HepG2 (cell line): ENCODE results near the gene EMCN. TPM values are rescaled to one million over a fixed set of nuclear protein-coding genes. Genes with fewer than 3 reads are reported as not detected.

Source experiments
- ATAC-seq: fragments of 200-7000 bp; cut with Tn5 transposase; 3 replicates; pipeline ENCODE4 v1.9.1; 2020; ENCODE audit warnings: mild to moderate bottlenecking, moderate library complexity
- BruUV-seq: library from RNA; stranded (reverse); fragments of 400-500 nt; replicated peaks from 2 replicates; lab custom pipeline; 2021; lab: Mats Ljungman, UMichigan
- CTCF ChIA-PET: fragments of 300-600 bp; formaldehyde crosslinking; extraction: SDS; loops from one replicate; lab custom pipeline; 2021; ENCODE audit warnings: low total read pairs, inconsistent platforms, low intra/inter-chr PET ratio; lab: Yijun Ruan, JAX
- POLR2A ChIA-PET: fragments of 350-600 bp; sonication (Branson Sonifier 250); formaldehyde crosslinking; loops from one replicate; lab custom pipeline; 2020; ENCODE audit warnings: antibody characterized with exemption, inconsistent platforms; lab: Yijun Ruan, JAX
- DNase-seq: peaks from one replicate; pipeline ENCODE4 v3.0.0-alpha.2; 2015; ENCODE audit warnings: low spot score
- FAIRE-seq: peaks from 3 replicates; lab custom pipeline; 2011; peaks lifted over from hg19 to GRCh38; lab: Jason Lieb, UNC
- H2AFZ ChIP-seq: one replicate; pipeline ENCODE4 v1.6.1; 2011; ENCODE audit warnings: low read length, inconsistent platforms
- H3K27ac ChIP-seq: fragments of 300-600 bp; 3 replicates; pipeline ENCODE4 v1.8.0; 2011; ENCODE audit warnings: mixed run types, mild to moderate bottlenecking, mixed read lengths, low read length, inconsistent platforms; ENCODE audit not compliant: insufficient read depth; ENCODE audit errors: extremely low read length
- H3K27me3 ChIP-seq, 2 experiments: fragments of 200-600 bp in 1 of 2; 2 replicates in 1 of 2; 3 replicates in 1 of 2; pipeline versions ENCODE4 v1.6.0 to v1.8.0; 2011; ENCODE audit warnings: low read length in 2 of 2, mild to moderate bottlenecking in 2 of 2, moderate library complexity in 2 of 2, inconsistent platforms in 1 of 2; ENCODE audit not compliant: insufficient read depth in 2 of 2, control insufficient read depth in 1 of 2
- H3K36me3 ChIP-seq, 2 experiments: fragments of 200-600 bp in 1 of 2; replicated peaks in 1 of 2; 2 replicates in 1 of 2; 3 replicates in 1 of 2; pipeline versions ENCODE4 v1.5.1 to v1.8.0; 2011; ENCODE audit warnings: low read length in 2 of 2, inconsistent platforms in 1 of 2; ENCODE audit not compliant: insufficient read depth in 2 of 2, control insufficient read depth in 1 of 2
- H3K4me1 ChIP-seq: 2 replicates; pipeline ENCODE4 v1.5.1; 2012; ENCODE audit warnings: low read length, inconsistent platforms; ENCODE audit not compliant: insufficient read depth
- H3K4me2 ChIP-seq: 2 replicates; pipeline ENCODE4 v1.6.0; 2011; ENCODE audit warnings: low read depth, low read length, inconsistent platforms
- H3K4me3 ChIP-seq, 3 experiments: fragments of 200-600 bp in 1 of 3; sonication (generic), shearing (Covaris generic) in 1 of 3; replicated peaks in 1 of 3; 2 replicates each; pipeline ENCODE4 v1.5.1; 2011 to 2016; ENCODE audit warnings: low read length in 3 of 3, inconsistent platforms in 2 of 3, low read depth in 2 of 3, mild to moderate bottlenecking in 2 of 3, control low read depth in 1 of 3, mixed read lengths in 1 of 3; ENCODE audit not compliant: insufficient read depth in 1 of 3
- H3K79me2 ChIP-seq: one replicate; pipeline ENCODE4 v1.6.1; 2011; ENCODE audit warnings: low read length, inconsistent platforms; ENCODE audit not compliant: insufficient read depth
- H3K9ac ChIP-seq: 2 replicates; pipeline ENCODE4 v1.6.0; 2011; ENCODE audit warnings: mild to moderate bottlenecking, low read depth, low read length, inconsistent platforms; ENCODE audit not compliant: insufficient read depth
- H3K9me3 ChIP-seq: 2 replicates; pipeline ENCODE4 v1.5.1; 2012; ENCODE audit warnings: mild to moderate bottlenecking, low read length
- H4K20me1 ChIP-seq: 2 replicates; pipeline ENCODE4 v1.6.0; 2011; ENCODE audit warnings: inconsistent platforms, mild to moderate bottlenecking, low read length, moderate library complexity; ENCODE audit not compliant: insufficient read depth
- BCL3 ChIP-seq: sonication (generic); formaldehyde crosslinking; IDR thresholded peaks from 2 replicates; pipeline ENCODE4 v1.5.1; 2020; ENCODE audit warnings: mild to moderate bottlenecking, missing genetic modification reagents, moderate library complexity
- MIER2 ChIP-seq: IDR thresholded peaks from 2 replicates; pipeline ENCODE4 v1.6.1; 2016; ENCODE audit warnings: missing biosample characterization, missing genetic modification reagents
- NFKBIZ ChIP-seq: IDR thresholded peaks from 2 replicates; pipeline ENCODE4 v1.6.1; 2018; ENCODE audit warnings: missing genetic modification reagents, missing compliant biosample characterization
- PAF1 ChIP-seq: IDR thresholded peaks from 2 replicates; pipeline ENCODE4 v1.6.1; 2016; ENCODE audit warnings: missing genetic modification reagents, missing compliant biosample characterization
- PITX1 ChIP-seq: sonication (generic); formaldehyde crosslinking; IDR thresholded peaks from 2 replicates; pipeline ENCODE4 v1.5.1; 2020; ENCODE audit warnings: mild to moderate bottlenecking, missing genetic modification reagents
- SATB2 ChIP-seq: sonication (generic); formaldehyde crosslinking; IDR thresholded peaks from 2 replicates; pipeline ENCODE4 v1.5.0; 2020; ENCODE audit warnings: missing genetic modification reagents
- SMC3 ChIP-seq: IDR thresholded peaks from 2 replicates; pipeline ENCODE4 v1.6.1; 2011; ENCODE audit warnings: low read length, improper control_type of control experiment
- ZBTB8A ChIP-seq: sonication (generic); formaldehyde crosslinking; IDR thresholded peaks from 2 replicates; pipeline ENCODE4 v1.4.0; 2020; ENCODE audit warnings: mild to moderate bottlenecking, low read depth, missing genetic modification reagents, borderline replicate concordance
- ZKSCAN5 ChIP-seq: sonication (generic); formaldehyde crosslinking; IDR thresholded peaks from 2 replicates; pipeline ENCODE4 v1.5.1; 2020; ENCODE audit warnings: mild to moderate bottlenecking, missing genetic modification reagents
- ZNF143 ChIP-seq: sonication (generic); formaldehyde crosslinking; IDR thresholded peaks from 2 replicates; pipeline ENCODE4 v1.4.0; 2020; ENCODE audit warnings: missing genetic modification reagents
- ZNF17 ChIP-seq: sonication (generic); formaldehyde crosslinking; IDR thresholded peaks from 2 replicates; pipeline ENCODE4 v1.5.0; 2020; ENCODE audit warnings: mild to moderate bottlenecking, missing genetic modification reagents
- ZNF205 ChIP-seq: IDR thresholded peaks from 2 replicates; pipeline ENCODE4 v1.6.1; 2018; ENCODE audit warnings: missing biosample characterization, missing genetic modification reagents
- ZNF24 ChIP-seq: fragments of 450-650 bp; IDR thresholded peaks from 2 replicates; pipeline ENCODE4 v1.6.1; 2017; ENCODE audit warnings: antibody characterized with exemption, mild to moderate bottlenecking
- ZNF343 ChIP-seq: sonication (generic); formaldehyde crosslinking; IDR thresholded peaks from 2 replicates; pipeline ENCODE4 v1.4.0; 2020; ENCODE audit warnings: mild to moderate bottlenecking, missing genetic modification reagents
- ZNF782 ChIP-seq: sonication (generic); formaldehyde crosslinking; IDR thresholded peaks from 2 replicates; pipeline ENCODE4 v1.4.0; 2020; ENCODE audit warnings: missing genetic modification reagents, mild to moderate bottlenecking, borderline replicate concordance
- WGBS: methylation state at CpG from one replicate; pipeline ENCODE4 v1.1.6; 2017; ENCODE audit warnings: low lambda C conversion rate; 5-methylcytosine and 5-hydroxymethylcytosine counted together
- in situ Hi-C: cut with HindIII; loops from 2 replicates; pipeline ENCODE4 v1.10.0; 2017; ENCODE audit warnings: low pct_unique_long_range_greater_than_20kb; ENCODE audit not compliant: extremely low pct_ligation_motif_present
- intact Hi-C: fragments of 100-400 bp; cut with micrococcal nuclease; formaldehyde crosslinking; loops from one replicate; pipeline ENCODE4 v1.10.0; 2022; ENCODE audit not compliant: unreplicated experiment
- polyA plus RNA-seq, 8 experiments: library from polyadenylated mRNA; depleted of rRNA in 3 of 8; stranded (reverse) in 7 of 8; unstranded in 1 of 8; fragments of >200 nt; fragmentation: Illumina TruSeq in 4 of 8; extraction: Trizol in 4 of 8; gene quantifications; 2 replicates each; pipeline versions ENCODE4 v1.2.1 to v1.2.3, GENCODE V29; 2011 to 2016; ENCODE audit warnings: low read depth in 4 of 8, missing spikeins in 1 of 8, mixed read lengths in 1 of 8; ENCODE audit not compliant: insufficient read depth in 1 of 8
- total RNA-seq, 5 experiments: library from RNA; depleted of rRNA; stranded (reverse); fragments of >200 nt; fragmentation: Illumina TruSeq; extraction: Trizol; gene quantifications; 2 replicates each; pipeline ENCODE4 v1.2.3, GENCODE V29; 2016; ENCODE audit warnings: low read depth in 1 of 5
- TF ChIP-seq, protein P1 (sequence below): sonication (generic); formaldehyde crosslinking; IDR thresholded peaks from 2 replicates; pipeline ENCODE4 v1.9.0; 2021; ENCODE audit warnings: missing genetic modification reagents, borderline replicate concordance
- TF ChIP-seq, protein P2 (sequence below): fragments of 450-650 bp; IDR thresholded peaks from 2 replicates; pipeline ENCODE4 v1.6.1; 2017
- TF ChIP-seq, protein P3 (sequence below): sonication (generic); formaldehyde crosslinking; IDR thresholded peaks from 2 replicates; pipeline ENCODE4 v1.4.0; 2020; ENCODE audit warnings: missing genetic modification reagents, borderline replicate concordance

The EMCN gene
- total and polyA plus RNA-seq, 2 of the 13 experiments (the other 11 are each of a cell fraction or from before 2014, with no cell fraction given), result not detected

DNA sequence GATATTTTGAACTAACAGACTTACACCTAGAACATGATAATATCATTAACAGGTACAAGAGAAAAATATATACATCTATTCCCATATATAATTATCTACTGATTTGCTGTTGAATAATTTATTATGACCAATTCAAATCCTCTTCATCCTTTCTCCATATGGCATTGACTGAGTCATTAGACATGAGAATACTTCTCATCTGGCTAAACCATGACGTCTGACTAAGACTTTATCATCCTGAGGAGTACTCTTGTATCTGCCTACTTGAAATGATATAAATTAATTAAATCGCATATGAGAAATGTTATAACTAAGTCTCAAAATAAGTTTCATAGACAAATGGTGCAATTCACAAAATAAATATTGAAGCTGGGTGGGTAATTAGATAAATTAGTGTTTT is 67.4 kb downstream of the EMCN start:
- POLR2A ChIA-PET, result no interaction called here
- no peak overlapping the region for H3K9ac ChIP-seq
- intact Hi-C loops, result no loop called here
- FAIRE-seq (no peak), DNase-seq (no peak), ATAC-seq (no peak)
- H3K27ac ChIP-seq, result no peak overlapping the region
- WGBS, result 2% methylated on average over 2 of the region's 2 CpGs
- no peaks in the 10 kb centered on the region for H4K20me1 ChIP-seq
- H3K9me3 ChIP-seq, result no peaks in the 10 kb centered on the region
- no peak overlapping the region for H2AFZ ChIP-seq
- H3K4me2 ChIP-seq, result no peak overlapping the region
- CTCF ChIA-PET, result no interaction called here
- H3K4me1 ChIP-seq, result no peaks in the 10 kb centered on the region
- H3K36me3 ChIP-seq, result no peaks in the 10 kb centered on the region
- H3K79me2 ChIP-seq, result no peaks in the 10 kb centered on the region
- H3K4me3 ChIP-seq, result no peak overlapping the region
- no peaks in the 10 kb centered on the region for H3K27me3 ChIP-seq
- in situ Hi-C loops, result no loop called here
- no TSS peak for BruUV-seq
- TF ChIP-seq, protein P1, sequence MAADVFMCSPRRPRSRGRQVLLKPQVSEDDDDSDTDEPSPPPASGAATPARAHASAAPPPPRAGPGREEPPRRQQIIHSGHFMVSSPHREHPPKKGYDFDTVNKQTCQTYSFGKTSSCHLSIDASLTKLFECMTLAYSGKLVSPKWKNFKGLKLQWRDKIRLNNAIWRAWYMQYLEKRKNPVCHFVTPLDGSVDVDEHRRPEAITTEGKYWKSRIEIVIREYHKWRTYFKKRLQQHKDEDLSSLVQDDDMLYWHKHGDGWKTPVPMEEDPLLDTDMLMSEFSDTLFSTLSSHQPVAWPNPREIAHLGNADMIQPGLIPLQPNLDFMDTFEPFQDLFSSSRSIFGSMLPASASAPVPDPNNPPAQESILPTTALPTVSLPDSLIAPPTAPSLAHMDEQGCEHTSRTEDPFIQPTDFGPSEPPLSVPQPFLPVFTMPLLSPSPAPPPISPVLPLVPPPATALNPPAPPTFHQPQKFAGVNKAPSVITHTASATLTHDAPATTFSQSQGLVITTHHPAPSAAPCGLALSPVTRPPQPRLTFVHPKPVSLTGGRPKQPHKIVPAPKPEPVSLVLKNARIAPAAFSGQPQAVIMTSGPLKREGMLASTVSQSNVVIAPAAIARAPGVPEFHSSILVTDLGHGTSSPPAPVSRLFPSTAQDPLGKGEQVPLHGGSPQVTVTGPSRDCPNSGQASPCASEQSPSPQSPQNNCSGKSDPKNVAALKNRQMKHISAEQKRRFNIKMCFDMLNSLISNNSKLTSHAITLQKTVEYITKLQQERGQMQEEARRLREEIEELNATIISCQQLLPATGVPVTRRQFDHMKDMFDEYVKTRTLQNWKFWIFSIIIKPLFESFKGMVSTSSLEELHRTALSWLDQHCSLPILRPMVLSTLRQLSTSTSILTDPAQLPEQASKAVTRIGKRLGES (CRISPR knock-in tag), result no peak
- TF ChIP-seq MIER2, result no peak
- TF ChIP-seq, protein P2, sequence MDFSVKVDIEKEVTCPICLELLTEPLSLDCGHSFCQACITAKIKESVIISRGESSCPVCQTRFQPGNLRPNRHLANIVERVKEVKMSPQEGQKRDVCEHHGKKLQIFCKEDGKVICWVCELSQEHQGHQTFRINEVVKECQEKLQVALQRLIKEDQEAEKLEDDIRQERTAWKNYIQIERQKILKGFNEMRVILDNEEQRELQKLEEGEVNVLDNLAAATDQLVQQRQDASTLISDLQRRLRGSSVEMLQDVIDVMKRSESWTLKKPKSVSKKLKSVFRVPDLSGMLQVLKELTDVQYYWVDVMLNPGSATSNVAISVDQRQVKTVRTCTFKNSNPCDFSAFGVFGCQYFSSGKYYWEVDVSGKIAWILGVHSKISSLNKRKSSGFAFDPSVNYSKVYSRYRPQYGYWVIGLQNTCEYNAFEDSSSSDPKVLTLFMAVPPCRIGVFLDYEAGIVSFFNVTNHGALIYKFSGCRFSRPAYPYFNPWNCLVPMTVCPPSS, result no peak
- TF ChIP-seq, protein P3, sequence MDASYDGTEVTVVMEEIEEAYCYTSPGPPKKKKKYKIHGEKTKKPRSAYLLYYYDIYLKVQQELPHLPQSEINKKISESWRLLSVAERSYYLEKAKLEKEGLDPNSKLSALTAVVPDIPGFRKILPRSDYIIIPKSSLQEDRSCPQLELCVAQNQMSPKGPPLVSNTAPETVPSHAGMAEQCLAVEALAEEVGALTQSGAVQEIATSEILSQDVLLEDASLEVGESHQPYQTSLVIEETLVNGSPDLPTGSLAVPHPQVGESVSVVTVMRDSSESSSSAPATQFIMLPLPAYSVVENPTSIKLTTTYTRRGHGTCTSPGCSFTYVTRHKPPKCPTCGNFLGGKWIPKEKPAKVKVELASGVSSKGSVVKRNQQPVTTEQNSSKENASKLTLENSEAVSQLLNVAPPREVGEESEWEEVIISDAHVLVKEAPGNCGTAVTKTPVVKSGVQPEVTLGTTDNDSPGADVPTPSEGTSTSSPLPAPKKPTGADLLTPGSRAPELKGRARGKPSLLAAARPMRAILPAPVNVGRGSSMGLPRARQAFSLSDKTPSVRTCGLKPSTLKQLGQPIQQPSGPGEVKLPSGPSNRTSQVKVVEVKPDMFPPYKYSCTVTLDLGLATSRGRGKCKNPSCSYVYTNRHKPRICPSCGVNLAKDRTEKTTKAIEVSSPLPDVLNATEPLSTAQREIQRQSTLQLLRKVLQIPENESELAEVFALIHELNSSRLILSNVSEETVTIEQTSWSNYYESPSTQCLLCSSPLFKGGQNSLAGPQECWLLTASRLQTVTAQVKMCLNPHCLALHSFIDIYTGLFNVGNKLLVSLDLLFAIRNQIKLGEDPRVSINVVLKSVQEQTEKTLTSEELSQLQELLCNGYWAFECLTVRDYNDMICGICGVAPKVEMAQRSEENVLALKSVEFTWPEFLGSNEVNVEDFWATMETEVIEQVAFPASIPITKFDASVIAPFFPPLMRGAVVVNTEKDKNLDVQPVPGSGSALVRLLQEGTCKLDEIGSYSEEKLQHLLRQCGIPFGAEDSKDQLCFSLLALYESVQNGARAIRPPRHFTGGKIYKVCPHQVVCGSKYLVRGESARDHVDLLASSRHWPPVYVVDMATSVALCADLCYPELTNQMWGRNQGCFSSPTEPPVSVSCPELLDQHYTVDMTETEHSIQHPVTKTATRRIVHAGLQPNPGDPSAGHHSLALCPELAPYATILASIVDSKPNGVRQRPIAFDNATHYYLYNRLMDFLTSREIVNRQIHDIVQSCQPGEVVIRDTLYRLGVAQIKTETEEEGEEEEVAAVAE (CRISPR knock-in tag), result no peak
- no peak for TF ChIP-seq PITX1 (CRISPR knock-in tag)
- no peak for TF ChIP-seq BCL3 (CRISPR knock-in tag)
- TF ChIP-seq NFKBIZ (CRISPR knock-in tag), result no peak
- no peak for TF ChIP-seq ZNF782 (CRISPR knock-in tag)
- no peak for TF ChIP-seq ZKSCAN5 (CRISPR knock-in tag)
- TF ChIP-seq ZNF17 (CRISPR knock-in tag), result no peak
- no peak for TF ChIP-seq SMC3
- no peak for TF ChIP-seq ZNF24
- TF ChIP-seq ZNF343 (CRISPR knock-in tag), result no peak
- no peak for TF ChIP-seq PAF1 (CRISPR knock-in tag)
- no peak for TF ChIP-seq ZBTB8A (CRISPR knock-in tag)
- no peak for TF ChIP-seq SATB2
- no peak for TF ChIP-seq ZNF143 (CRISPR knock-in tag)
- TF ChIP-seq ZNF205 (CRISPR knock-in tag), result no peak
